H1 (cell line): ENCODE data around the gene IVL. TPM values are rescaled to one million over a fixed set of nuclear protein-coding genes. Genes with fewer than 3 reads are reported as not detected.

Source experiments
- NANOG ChIP-seq: IDR thresholded peaks from 2 replicates; pipeline ENCODE4 v1.6.1; 2011; ENCODE audit warnings: low read length, low read depth, mild to moderate bottlenecking, inconsistent platforms; ENCODE audit not compliant: insufficient read depth, poor library complexity, severe bottlenecking
- polyA plus RNA-seq, 7 experiments: library from polyadenylated mRNA; depleted of rRNA in 3 of 7; stranded (reverse) in 5 of 7; unstranded in 2 of 7; fragments of >200 nt in 5 of 7; fragments of 200-250 nt in 2 of 7; gene quantifications; 1 replicate in 5 of 7; 2 replicates in 1 of 7; 4 replicates in 1 of 7; pipeline versions ENCODE4 v1.2.1 to v1.2.3, GENCODE V29; 2011 to 2013; ENCODE audit warnings: missing spikeins in 2 of 7, mixed read lengths in 2 of 7
- total RNA-seq: library from RNA; stranded (reverse); fragmentation: NEBNext Ultra II Directional; extraction: Animal tissue kit (Norgen Biotek cat#: 25700); gene quantifications from 2 replicates; pipeline ENCODE4 v1.2.1, GENCODE V29; 2021

Gene IVL
- total and polyA plus RNA-seq, 2 of the 8 experiments (the other 6 are each of a cell fraction or from before 2014, with no cell fraction given): not detected

DNA sequence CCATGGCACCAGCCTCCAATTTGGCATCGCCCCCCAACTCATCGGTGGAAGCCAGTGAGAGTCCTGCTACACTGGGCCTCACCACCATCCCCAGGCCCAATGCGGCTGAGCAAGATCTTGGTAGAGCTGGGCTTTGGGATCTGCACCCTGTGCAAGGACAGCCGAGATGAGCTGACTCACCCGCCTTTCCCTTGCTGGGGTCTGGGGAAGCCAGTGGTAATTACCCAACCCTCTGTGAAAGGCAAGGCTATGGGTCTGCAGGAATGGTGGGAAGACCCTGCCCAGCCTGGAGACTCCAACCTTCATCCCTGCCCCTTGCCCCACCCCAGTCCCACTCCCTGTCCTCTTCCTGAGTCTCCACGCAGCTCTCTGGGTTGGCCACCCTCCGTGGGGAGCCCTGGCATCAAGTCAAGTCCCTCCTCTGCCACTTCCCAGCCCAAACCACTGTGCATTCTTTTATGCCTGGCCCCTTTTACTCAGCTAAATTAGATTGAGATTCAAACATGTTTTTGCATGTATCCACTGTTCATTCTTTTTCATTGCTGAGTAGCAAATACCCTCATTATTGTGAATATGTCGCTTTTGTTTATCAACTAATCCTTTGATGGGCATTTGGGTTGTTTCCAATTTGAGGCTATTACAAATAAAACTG lies 21.5 kb upstream of the IVL start (continued):
- TF ChIP-seq NANOG: no peak
